Stimulated activated CD4-positive, alpha-beta T cell treated with anti-CD3 and anti-CD28 coated beads, Interleukin-12 subunit alpha, Interleukin-12 subunit beta, amount 100 ng/mL, for 48 hours (primary cell): Measurements from ENCODE around the gene FAM47C.
"Not testable (repeated sequence)": the region's sequence is repeated elsewhere in the genome, so short reads cannot be mapped to it uniquely, and the experiment has no call there.

Source experiments
- DNase-seq, 3 donors: peaks; one replicate each; pipeline ENCODE4 v3.0.0-alpha.2; 2020; ENCODE audit warnings: low read depth in 2 of 3, low spot score in 1 of 3

Gene FAM47C

GRCh38 chrX:37008182-37008581, at the start of gene FAM47C:
TSS of gene FAM47C (plus strand) at chrX:37008366. CDS start at chrX:37008411, 45 bp downstream.
- not testable (repeated sequence) for DNase-seq

- DNase-seq = no peak
Observed at GRCh38 chrX:36961590-36961989, 46.6 kb upstream of the FAM47C start.

DNA sequence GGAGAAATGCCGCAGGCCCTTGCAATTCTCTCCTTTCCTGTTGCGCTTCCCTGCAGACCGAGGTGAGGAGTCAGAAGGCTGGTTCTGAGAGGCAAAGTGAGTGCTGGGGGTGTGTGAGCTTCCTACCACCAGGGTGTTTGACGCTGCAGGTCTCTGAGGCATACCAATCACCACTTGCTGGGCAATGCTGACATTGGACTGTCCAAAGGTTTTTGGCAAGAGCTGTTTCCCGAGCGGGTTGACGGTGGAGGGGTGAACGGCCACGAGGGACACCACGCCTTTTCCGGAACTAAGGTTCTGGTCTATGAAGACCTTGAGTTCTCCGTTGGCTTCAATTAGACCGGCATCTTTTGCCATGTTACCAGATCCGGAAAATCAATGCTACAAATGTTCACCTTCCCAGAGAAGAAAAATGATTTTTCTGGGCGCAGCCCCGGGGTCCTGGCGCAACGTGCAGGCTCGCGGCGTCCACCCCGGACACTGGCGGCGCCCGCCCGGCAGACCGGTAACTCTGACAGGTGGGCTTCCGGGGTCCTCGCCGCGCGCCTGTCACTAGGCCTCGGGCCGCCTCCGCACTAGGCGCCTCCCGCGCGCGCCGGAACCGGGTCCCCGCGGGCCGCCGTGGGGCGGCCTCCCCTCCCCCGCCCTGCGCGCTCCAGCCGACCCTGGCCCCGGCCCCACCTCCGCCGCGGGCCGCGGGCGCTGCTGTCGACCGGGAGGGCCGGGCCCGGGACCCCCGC, 44.9 kb upstream of the FAM47C start:
- DNase-seq = no peak

DNA sequence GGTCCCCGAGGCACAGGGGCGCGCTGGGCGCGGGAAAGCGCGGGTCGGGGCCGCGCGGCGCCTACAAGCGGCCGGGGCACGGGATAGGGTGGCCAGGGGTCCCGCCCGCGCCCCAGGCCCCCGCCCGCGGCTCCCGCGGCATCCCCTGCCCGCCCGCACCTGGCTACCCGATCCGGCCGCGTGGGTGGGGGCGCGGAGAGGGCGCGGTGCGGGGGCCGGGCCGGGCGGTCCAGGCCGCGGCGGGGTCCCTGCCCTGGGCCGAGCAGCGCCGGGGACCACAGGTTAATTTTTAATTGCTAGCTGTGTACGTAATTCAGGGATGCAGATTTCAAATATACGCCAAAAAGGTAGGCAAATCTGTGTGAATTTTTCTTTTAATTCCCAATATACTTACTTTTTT, 44.3 kb upstream of the FAM47C start:
- DNase-seq = no peak

DNA sequence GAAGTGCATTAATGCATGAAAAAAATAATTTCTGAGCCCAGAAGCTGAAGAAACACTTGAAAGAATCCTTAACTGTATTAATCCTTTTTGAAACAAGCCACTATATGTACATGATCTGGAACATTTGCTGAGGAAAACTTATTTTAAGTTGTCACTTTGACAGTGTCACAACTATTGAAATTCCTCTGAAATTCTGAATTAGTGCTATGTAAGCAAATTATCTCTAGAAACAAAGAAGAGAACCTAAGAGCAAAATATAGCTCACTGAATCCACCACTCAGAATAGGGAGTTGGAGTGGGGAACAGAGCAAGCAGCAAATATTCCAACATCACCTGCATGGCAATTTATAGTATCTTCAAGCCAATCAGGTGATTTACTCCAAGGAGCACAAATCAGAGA, 34.6 kb upstream of the FAM47C start:
- DNase-seq = no peak

DNA sequence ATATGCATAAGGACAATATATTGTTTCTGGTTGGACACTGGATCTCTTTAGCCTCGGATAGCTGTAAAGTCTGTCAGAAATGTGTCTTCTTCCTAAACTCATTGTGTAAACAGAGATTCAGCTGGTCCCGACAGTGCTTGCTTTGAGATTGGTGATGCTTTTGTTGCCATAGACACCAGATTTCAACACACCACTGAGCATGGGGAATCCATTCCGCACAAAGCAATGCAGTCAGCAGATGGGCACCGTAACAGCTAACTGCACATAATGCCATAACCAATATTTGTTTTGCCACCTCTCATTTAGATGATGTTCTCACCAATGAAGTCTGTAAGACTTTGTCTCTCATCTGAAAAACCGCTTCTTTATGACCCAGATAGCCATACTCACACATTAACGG, 33.3 kb upstream of the FAM47C start:
- no peak for DNase-seq

DNA sequence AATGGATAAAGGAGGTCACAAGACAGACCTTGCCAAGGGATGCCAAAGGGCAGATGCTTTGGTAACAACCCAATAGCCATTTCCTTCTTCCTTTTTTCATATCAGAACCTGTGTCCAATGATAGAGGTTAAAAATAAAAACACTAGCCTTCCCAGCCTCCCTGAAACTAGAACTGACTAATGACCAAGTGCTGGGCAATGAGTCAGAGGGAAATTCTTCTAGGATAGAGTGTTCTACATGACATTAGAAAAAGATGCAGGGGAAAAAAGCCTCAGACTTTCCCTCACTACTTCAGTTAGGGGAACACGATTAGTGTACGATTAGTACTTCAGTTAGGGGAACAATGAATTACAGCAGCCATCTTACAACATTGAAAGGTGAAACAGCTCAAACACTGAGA, 29.3 kb upstream of the FAM47C start:
- no peak for DNase-seq

- no peak for DNase-seq
Observed at GRCh38 chrX:36983831-36984230, 24.3 kb upstream of the FAM47C start.

DNA sequence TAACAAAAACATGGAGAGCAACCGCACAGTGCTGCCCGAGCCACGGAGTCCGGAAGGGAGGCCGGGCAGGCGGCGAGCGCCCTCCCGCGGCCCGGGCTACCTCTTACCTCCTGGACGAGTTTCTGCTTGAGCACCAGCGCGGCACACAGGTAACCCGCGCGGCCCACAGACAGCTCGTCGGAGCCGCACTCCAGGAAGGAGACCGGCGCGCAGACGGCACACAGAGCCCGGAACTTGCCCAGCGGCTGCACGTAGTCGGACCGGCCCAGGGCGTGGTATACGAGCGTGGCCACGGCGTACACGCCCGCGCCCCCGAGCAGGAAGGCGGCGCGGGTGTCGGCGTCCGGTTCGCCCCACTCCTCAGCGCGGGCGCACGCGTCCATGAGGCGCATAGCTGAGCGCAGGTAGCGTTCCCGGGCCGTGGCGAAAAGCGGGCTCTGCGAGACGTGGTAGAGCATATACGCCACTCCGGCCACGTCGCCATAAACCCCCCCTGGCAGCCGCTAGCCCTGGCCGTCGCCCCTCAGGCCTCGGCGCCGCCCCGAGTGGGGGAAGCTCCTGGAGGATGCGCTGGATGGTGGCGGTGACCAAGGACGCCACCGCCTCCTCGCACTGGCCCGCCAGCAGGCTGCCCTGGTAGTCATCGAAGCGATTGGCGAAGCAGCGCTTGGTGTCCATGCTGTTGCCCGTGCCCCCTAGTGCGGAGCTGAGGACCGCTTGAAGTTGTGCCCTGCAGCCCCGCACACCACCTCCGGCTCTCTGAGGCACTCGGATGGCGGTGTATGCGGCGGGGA, 22.6 kb upstream of the FAM47C start:
- DNase-seq = not testable (repeated sequence)

- DNase-seq = no peak
Observed at GRCh38 chrX:36986231-36986630, 21.9 kb upstream of the FAM47C start.

GRCh38 chrX:36987212-36987611, 21.0 kb upstream of the FAM47C start:
- DNase-seq = not testable (repeated sequence)

DNA sequence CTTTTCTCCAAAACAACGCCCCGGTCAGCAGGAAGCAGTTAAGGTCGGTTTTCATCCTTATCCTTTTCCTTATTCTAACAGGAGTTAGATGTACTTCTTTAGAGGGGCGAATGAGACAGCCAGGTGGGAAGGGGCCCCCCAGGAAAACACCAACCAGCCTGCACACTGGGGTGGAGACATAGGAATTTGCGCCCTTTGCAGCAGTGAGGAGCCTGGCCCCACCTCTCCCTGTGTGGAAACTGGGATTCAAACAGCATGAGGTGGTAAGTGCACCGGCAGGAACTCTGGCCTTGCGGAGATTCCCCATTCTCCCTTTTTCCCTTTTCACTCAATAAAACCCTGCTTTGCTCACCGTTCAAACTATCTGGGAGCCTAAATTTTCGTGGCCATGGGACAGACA, 8.0 kb upstream of the FAM47C start:
- no peak for DNase-seq

GRCh38 chrX:37010496-37010895, 2.3 kb downstream of the FAM47C start:
- DNase-seq = no peak

DNA sequence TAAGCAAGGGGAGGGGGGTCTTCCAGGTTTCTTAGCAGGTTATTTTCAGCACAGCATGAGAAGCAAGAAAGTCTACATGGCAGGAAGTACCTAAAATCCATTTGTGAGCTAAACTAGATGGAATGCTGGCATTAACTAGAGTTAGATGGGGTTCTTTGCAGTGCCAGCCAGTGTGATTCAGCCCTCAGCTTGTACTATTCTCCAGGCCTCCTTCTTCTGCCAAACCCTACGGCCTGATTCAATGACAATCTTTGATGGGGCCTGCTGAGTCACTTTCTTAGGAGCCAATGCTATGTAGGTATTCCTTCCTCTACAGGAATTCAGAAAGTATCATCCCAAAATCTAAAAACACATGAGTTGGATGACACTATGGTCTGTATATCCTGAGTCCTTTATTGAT, 26.1 kb downstream of the FAM47C start:
- not testable (repeated sequence) for DNase-seq

GRCh38 chrX:37036674-37037220, 28.6 kb downstream of the FAM47C start:
- DNase-seq = not testable (repeated sequence)

- not testable (repeated sequence) for DNase-seq
Observed at GRCh38 chrX:37038814-37039213, 30.6 kb downstream of the FAM47C start.

- not testable (repeated sequence) for DNase-seq
Observed at GRCh38 chrX:37042956-37043885, 35.1 kb downstream of the FAM47C start.

DNA sequence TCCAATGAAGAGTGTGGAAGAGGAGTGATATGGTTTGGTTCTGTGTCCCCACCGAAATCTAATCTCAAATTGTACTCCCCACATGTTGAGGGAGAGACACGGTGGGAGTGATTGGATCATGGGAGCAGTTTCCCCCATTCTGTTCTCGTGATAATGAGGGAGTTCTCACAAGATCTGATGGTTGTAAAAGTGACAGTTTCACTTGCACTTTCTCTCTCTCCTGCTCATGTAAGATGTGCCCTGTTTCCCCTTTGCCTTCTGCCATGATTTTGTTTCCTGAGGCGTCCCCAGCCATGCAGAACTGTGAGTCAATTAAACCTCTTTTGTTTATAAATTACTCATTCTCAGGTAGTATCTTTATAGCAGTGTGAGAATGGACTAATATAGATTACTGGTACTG, 39.6 kb downstream of the FAM47C start:
- no peak for DNase-seq

GRCh38 chrX:37057572-37057971, 49.4 kb downstream of the FAM47C start:
- not testable (repeated sequence) for DNase-seq

GRCh38 chrX:37060999-37061398, 52.8 kb downstream of the FAM47C start:
- peak in 1 of 3 donors; percentile 11 for DNase-seq
